GM12874 (cell line): ENCODE measurements around the gene LIPJ.

ENCODE experiments used
- TF ChIP-seq, protein P1 (sequence below): IDR thresholded peaks from 2 replicates; pipeline ENCODE4 v1.5.1; 2011; ENCODE audit warnings: low read depth, mild to moderate bottlenecking, control low read depth, low read length, moderate library complexity; ENCODE audit not compliant: insufficient read depth

The LIPJ gene

DNA sequence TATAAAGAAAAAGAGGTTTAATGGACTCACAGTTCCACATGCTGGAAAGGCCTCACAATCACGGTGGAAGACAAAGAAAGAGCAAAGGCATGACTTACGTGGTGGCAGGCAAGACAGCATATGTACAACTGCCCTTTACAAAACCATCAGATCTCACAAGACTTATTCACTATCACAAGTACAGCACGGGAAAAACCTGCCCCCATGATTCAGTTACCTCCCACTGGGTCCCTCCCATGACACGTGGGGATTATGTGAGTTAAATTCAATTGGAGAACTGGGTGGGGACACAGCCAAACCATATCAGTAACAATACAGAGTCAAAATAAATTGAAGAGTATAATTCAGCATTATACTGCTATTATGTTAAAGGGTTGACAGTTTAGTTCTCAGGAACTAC is 41.2 kb upstream of the LIPJ start:
- TF ChIP-seq, protein P1, sequence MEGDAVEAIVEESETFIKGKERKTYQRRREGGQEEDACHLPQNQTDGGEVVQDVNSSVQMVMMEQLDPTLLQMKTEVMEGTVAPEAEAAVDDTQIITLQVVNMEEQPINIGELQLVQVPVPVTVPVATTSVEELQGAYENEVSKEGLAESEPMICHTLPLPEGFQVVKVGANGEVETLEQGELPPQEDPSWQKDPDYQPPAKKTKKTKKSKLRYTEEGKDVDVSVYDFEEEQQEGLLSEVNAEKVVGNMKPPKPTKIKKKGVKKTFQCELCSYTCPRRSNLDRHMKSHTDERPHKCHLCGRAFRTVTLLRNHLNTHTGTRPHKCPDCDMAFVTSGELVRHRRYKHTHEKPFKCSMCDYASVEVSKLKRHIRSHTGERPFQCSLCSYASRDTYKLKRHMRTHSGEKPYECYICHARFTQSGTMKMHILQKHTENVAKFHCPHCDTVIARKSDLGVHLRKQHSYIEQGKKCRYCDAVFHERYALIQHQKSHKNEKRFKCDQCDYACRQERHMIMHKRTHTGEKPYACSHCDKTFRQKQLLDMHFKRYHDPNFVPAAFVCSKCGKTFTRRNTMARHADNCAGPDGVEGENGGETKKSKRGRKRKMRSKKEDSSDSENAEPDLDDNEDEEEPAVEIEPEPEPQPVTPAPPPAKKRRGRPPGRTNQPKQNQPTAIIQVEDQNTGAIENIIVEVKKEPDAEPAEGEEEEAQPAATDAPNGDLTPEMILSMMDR, result no peak

DNA sequence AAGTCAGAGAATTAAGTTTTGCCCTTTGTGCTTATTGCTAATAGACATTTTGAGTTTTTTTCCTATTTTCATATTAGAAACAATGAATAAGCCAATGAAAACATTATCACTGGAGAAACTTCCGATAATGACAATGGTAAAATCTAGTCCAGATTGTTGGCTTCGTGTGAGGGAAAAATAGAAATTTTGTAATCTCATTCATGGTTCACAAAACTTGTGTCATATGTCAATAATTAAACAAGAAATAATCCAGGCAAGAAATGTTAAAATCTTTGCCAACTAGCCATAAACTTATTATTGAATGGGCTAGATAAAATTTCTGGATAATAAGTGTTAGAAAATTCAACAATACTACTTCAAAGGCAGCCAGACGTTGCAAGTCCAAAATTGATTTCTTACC is 40.1 kb upstream of the LIPJ start:
- TF ChIP-seq, protein P1, result no peak

DNA sequence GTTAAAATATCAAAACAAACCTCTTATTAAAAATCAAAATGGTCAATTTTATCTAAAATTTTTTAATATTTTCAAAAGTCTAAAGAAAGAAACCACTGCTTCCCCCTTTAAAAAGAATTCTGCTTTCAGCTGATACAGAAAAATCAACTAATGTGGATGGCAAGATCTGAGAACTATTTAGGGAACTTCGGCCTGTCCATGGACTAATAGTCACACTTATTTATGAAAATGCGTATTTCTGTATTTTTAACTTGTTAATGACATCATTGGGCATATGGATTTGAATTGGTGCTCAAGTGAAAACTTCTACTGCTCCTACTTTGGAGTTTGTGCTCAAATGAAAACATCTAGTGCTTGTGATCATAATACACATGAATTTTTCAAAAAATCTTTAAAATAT is 35.3 kb upstream of the LIPJ start:
- TF ChIP-seq, protein P1, result no peak

DNA sequence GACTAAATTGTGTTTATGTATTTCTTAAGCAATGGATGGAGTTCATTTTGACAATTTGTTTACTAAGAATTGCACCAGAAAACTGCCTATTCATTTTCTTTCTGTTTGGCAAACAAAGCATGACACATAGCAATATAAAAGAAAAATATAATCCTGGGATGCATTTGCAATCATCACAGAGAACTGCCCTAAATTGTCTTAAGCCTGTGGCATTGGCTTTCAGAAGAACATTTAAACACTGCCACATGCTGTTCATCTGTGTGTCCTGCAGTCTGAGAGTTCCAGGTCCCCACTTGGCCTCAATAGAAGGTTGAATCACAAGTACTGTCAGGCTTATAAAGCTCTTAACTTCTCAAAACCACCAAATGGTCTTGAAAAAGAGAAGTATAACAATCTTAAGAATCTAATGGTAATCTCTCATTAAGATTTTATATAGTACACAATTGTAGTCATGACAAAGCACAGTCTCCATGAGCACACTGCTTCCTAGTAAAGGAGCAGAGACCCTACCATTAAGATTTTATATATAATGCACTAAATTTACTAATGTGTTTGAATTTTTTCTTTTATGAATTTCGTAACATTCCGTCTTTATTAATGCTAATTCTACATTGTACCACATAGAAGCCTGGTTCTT is 33.3 kb upstream of the LIPJ start:
- TF ChIP-seq, protein P1, result peak; percentile 68; the same call in 1 of the 2 replicates

DNA sequence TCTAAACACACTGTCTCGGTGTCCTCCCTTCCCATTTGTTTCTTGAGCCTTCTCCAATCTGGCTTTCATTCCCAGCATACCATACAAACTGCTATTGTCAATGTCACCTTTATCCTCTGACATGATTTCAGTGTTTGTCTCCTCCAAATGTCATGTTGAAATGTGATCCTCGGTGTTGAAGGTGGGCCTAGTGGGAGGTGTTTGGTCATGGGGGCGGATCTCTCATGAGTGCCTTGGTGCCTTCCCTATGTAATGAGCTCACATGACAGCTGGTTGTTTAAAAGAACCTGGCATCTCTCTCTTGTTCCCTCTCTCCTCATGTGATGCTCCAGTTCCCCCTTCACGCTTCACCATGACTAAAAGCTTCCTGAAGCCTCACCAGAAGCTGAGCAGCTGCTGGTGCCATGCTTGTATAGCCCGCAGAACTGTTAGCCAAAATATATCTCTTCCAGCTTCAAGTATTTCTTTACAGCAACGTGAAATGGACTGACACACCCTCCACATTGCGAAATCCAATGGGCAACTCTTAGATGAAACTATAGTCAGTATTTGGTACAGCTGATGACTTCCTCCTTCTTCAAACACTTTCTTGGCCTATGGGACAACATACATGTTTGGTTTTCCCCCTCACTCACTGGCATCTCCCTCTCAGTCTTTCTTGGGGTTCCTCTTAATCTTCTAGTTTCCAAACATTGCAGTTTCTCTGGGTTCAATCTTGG is 31.2 kb upstream of the LIPJ start:
- TF ChIP-seq, protein P1, result no peak

DNA sequence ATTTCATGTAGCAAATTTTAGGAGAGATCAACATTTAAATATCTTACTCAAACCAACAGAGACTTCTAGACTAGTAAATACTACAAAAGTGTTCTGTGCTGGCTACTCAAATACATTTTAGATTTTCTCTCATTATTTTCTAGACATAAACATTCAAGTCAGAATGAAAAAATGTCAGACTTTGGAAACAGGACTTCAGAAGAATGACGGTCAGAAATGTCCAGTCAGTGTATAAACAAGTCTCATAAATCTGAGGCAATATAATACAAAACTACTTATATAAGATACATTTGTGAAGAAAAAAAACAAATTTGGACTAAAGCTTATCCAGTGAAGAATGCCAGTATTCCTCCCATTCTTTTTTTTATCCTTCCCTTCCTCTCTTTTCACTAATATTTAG is 29.3 kb upstream of the LIPJ start:
- TF ChIP-seq, protein P1, result no peak

DNA sequence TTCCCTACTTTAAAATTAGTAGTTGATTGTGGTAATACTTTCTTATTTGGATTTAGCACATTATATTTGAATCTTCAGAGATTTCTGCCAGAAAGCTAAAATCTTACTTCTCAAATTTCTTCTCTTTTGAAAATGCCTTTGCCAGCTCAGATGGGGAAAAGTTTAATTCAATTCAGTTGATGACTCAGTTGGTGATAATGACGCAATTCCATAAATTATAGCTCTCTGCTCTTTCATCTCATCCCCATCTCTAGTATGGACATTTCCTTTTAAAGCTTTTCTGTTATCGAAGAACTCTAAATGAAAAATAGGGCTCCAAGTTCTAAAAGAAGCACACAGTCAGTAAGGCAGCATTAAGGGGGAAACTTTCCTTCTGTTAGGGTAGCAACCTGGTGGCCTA is 28.9 kb upstream of the LIPJ start:
- TF ChIP-seq, protein P1, result no peak
